HCT116 (cell line): ENCODE measurements around the gene PRKAG2.

Source experiments
- CTCF ChIP-seq, 3 experiments: fragments of 200-600 bp in 1 of 3; sonication (generic) in 1 of 3; IDR thresholded peaks in 2 of 3; conservative IDR thresholded peaks in 1 of 3; 2 replicates each; pipeline ENCODE4 v1.5.1; 2012 to 2017; ENCODE audit warnings: low read depth in 2 of 3, low read length in 2 of 3, antibody characterized with exemption in 1 of 3, borderline replicate concordance in 1 of 3, control low read depth in 1 of 3, mild to moderate bottlenecking in 1 of 3, mixed read lengths in 1 of 3, mixed run types in 1 of 3, moderate library complexity in 1 of 3; ENCODE audit not compliant: insufficient read depth in 1 of 3
- EGR1 ChIP-seq: IDR thresholded peaks from 2 replicates; pipeline ENCODE4 v1.6.1; 2012; ENCODE audit warnings: low read depth
- EZH2 ChIP-seq: fragments of 200-600 bp; sonication (generic); IDR thresholded peaks from 2 replicates; pipeline ENCODE4 v1.6.1; 2017; ENCODE audit warnings: antibody characterized with exemption, mixed run types
- EZH2phosphoT487 ChIP-seq: fragments of 200-600 bp; IDR thresholded peaks from 2 replicates; pipeline ENCODE4 v1.6.1; 2018; ENCODE audit warnings: antibody characterized with exemption, borderline replicate concordance
- MAX ChIP-seq: IDR thresholded peaks from 2 replicates; pipeline ENCODE4 v1.6.1; 2012

- TF ChIP-seq CTCF (IDR thresholded peaks at IDR 0.05 in 2 of 3, conservative IDR thresholded peaks at IDR 0.05 in 1 of 3; ENCODE audit: borderline replicate concordance in 1 of 3, insufficient read depth in 1 of 3, low read depth in 2 of 3, low read length in 2 of 3) (no peak), EZH2 (no peak), MAX (no peak), EGR1 (no peak), EZH2phosphoT487 (no peak)
These were observed 25.4 kb upstream of the PRKAG2 start for GRCh38 chr7:151902311-151902710.
